Activated T-helper 2 cell treated with anti-CD3 and anti-CD28 coated beads, Interferon-gamma antibody, Interleukin-2, Interleukin-4, amounts not matched to agents 10 μg/mL and 5 μg/mL and 100 μg/mL, durations not matched to agents 14 hours and 24 hours and 36 hours (primary cell): ENCODE measurements around the gene NGDN. TPM values are rescaled to one million over a fixed set of nuclear protein-coding genes. Genes with fewer than 3 reads are reported as not detected.

ENCODE experiments used
- DNase-seq: peaks from one replicate; pipeline ENCODE4 v3.0.0; 2021; ENCODE audit warnings: low spot score
- H3K27ac Mint-ChIP-seq: one replicate; pipeline ENCODE4 v1.8.0; 2021; ENCODE audit warnings: mixed read lengths
- H3K27me3 Mint-ChIP-seq: one replicate; pipeline ENCODE4 v1.8.0; 2021; ENCODE audit warnings: low read depth, mixed read lengths
- H3K36me3 Mint-ChIP-seq: one replicate; pipeline ENCODE4 v1.8.0; 2021; ENCODE audit warnings: low read depth, mixed read lengths
- H3K4me1 Mint-ChIP-seq: one replicate; pipeline ENCODE4 v1.8.0; 2021; ENCODE audit warnings: low read depth, mixed read lengths
- H3K4me3 Mint-ChIP-seq: one replicate; pipeline ENCODE4 v1.8.0; 2021; ENCODE audit warnings: low read depth, mild to moderate bottlenecking, moderate library complexity, mixed read lengths
- H3K9me3 Mint-ChIP-seq: one replicate; pipeline ENCODE4 v1.8.0; 2021; ENCODE audit warnings: mixed read lengths
- intact Hi-C: fragments of 100-400 bp; cut with micrococcal nuclease; formaldehyde crosslinking; loops from one replicate; pipeline ENCODE4 v1.15.1; 2023
- total RNA-seq: library from RNA; stranded (reverse); gene quantifications from 2 replicates; pipeline ENCODE4 v1.2.3, GENCODE V29; 2022

Gene NGDN
- total RNA-seq, 1 donor from 2014 or later = 65.6 TPM

- DNase-seq = no peak
- Mint-ChIP-seq H3K9me3 (no peaks in the 10 kb centered on the region), H3K27ac (no peak overlapping the region), H3K4me1 (no peaks in the 10 kb centered on the region), H3K4me3 (no peak overlapping the region), H3K27me3 (no peaks in the 10 kb centered on the region), H3K36me3 (no peaks in the 10 kb centered on the region)
- intact Hi-C loops = no loop called here
Observed at GRCh38 chr14:23523229-23524016, 53.9 kb downstream of the NGDN start.

GRCh38 chr14:23524954-23525353, 55.5 kb downstream of the NGDN start:
- Mint-ChIP-seq H3K9me3 (no peaks in the 10 kb centered on the region), H3K27ac (no peak overlapping the region)
- intact Hi-C loops = no loop called here

GRCh38 chr14:23525611-23526010, 56.1 kb downstream of the NGDN start:
- H3K4me1 Mint-ChIP-seq = peaks cover 2% of the 10 kb centered on the region

More at GRCh38 chr14:23524954-23525353, 55.5 kb downstream of the NGDN start:
- Mint-ChIP-seq H3K4me3 (no peak overlapping the region), H3K4me1 (no peaks in the 10 kb centered on the region), H3K27me3 (no peaks in the 10 kb centered on the region), H3K36me3 (no peaks in the 10 kb centered on the region)
- DNase-seq = no peak

More at GRCh38 chr14:23525611-23526010, 56.1 kb downstream of the NGDN start:
- no peak overlapping the region for H3K27ac Mint-ChIP-seq
- H3K36me3 Mint-ChIP-seq = no peaks in the 10 kb centered on the region
- H3K27me3 Mint-ChIP-seq = no peaks in the 10 kb centered on the region
- intact Hi-C loops = no loop called here
- DNase-seq = no peak
- H3K9me3 Mint-ChIP-seq = no peaks in the 10 kb centered on the region
- no peak overlapping the region for H3K4me3 Mint-ChIP-seq

Other genes starting within 250 kb of the NGDN start
- not detected in 2 replicates for gene RNF212B, start 231.8 kb upstream of the NGDN start, total RNA-seq
- 13.3 and 13.7 TPM in 2 replicates for gene HOMEZ, start 183.6 kb upstream of the NGDN start, total RNA-seq
- 20.3 and 21.3 TPM in 2 replicates for gene PPP1R3E, start 166.8 kb upstream of the NGDN start, total RNA-seq
- gene BCL2L2, start 162.9 kb upstream of the NGDN start, total RNA-seq = 9.3 and 10.1 TPM in 2 replicates
- gene PABPN1, start 148.2 kb upstream of the NGDN start, total RNA-seq = 241 and 259 TPM in 2 replicates
- 2.9 and 3.2 TPM in 2 replicates for gene SLC22A17, start 116.8 kb upstream of the NGDN start, total RNA-seq
- not detected in 2 replicates for gene EFS, start 104.5 kb upstream of the NGDN start, total RNA-seq
- gene IL25, start 96.9 kb upstream of the NGDN start, total RNA-seq = not detected in 2 replicates
- not detected in 2 replicates for gene CMTM5, start 92.7 kb upstream of the NGDN start, total RNA-seq
- gene MYH6, start 61.4 kb upstream of the NGDN start, total RNA-seq = 0.11 and 0.14 TPM in 2 replicates
- gene MYH7, start 34.0 kb upstream of the NGDN start, total RNA-seq = 0.02 TPM in 1 of 2 replicates, not detected in the other
- gene ZFHX2, start 82.1 kb downstream of the NGDN start, total RNA-seq = 2.0 and 2.5 TPM in 2 replicates
- gene THTPA, start 86.6 kb downstream of the NGDN start, total RNA-seq = 12.8 and 13.7 TPM in 2 replicates
- 164 and 170 TPM in 2 replicates for gene AP1G2, start 98.1 kb downstream of the NGDN start, total RNA-seq
- gene JPH4, start 109.1 kb downstream of the NGDN start, total RNA-seq = 0.09 TPM in 2 replicates
- gene DHRS2, start 166.7 kb downstream of the NGDN start, total RNA-seq = 2.2 and 2.3 TPM in 2 replicates